PC-9 (cell line): ENCODE results near the gene A2ML1. TPM values are rescaled to one million over a fixed set of nuclear protein-coding genes. Genes with fewer than 3 reads are reported as not detected.

Experiments used
- BruUV-seq: library from RNA; stranded (reverse); fragments of 400-500 nt; replicated peaks from 2 replicates; lab custom pipeline; 2021; lab: Mats Ljungman, UMichigan
- CTCF ChIA-PET: fragments of 300-600 bp; sonication (Branson Sonifier 250); formaldehyde crosslinking; loops from one replicate; lab custom pipeline; 2022; ENCODE audit warnings: antibody characterized with exemption; lab: Charles Lee
- POLR2A ChIA-PET: fragments of 300-600 bp; sonication (Branson Sonifier 250); formaldehyde crosslinking; loops from one replicate; lab custom pipeline; 2022; ENCODE audit warnings: antibody characterized with exemption; ENCODE audit not compliant: unreplicated experiment; lab: Charles Lee
- DNase-seq, 2 experiments: peaks; one replicate each; pipeline versions ENCODE4 v3.0.0 to v3.0.0-alpha.2; 2015 to 2022; ENCODE audit warnings: mixed read lengths in 1 of 2
- H2AFZ ChIP-seq: fragments of 200-600 bp; sonication (generic); 2 replicates; pipeline ENCODE4 v1.8.1; 2017; ENCODE audit warnings: antibody characterized with exemption
- H3F3A ChIP-seq: fragments of 200-600 bp; sonication (generic); 2 replicates; pipeline ENCODE4 v1.8.1; 2017; ENCODE audit warnings: antibody characterized with exemption, mild to moderate bottlenecking, low read depth; ENCODE audit not compliant: insufficient read depth
- H3K27ac ChIP-seq: fragments of 200-600 bp; sonication (generic); 2 replicates; pipeline ENCODE4 v1.6.1; 2016; ENCODE audit warnings: mixed run types
- H3K27me3 ChIP-seq: fragments of 200-600 bp; sonication (generic); 2 replicates; pipeline ENCODE4 v1.6.1; 2016; ENCODE audit warnings: low read depth, mixed run types; ENCODE audit not compliant: insufficient read depth
- H3K36me3 ChIP-seq: fragments of 200-600 bp; sonication (generic); 2 replicates; pipeline ENCODE4 v1.6.1; 2016; ENCODE audit warnings: low read depth, mixed run types
- H3K4me1 ChIP-seq: fragments of 200-600 bp; sonication (generic); replicated peaks from 2 replicates; pipeline ENCODE4 v1.6.1; 2016; ENCODE audit warnings: mixed run types; ENCODE audit not compliant: insufficient read depth
- H3K4me2 ChIP-seq: fragments of 200-600 bp; sonication (generic); 2 replicates; pipeline ENCODE4 v1.6.1; 2017; ENCODE audit warnings: mixed run types
- H3K4me3 ChIP-seq: fragments of 200-600 bp; sonication (generic); 2 replicates; pipeline ENCODE4 v1.6.1; 2016; ENCODE audit warnings: mixed run types
- H3K79me2 ChIP-seq: fragments of 200-600 bp; sonication (generic); 2 replicates; pipeline ENCODE4 v1.6.1; 2017; ENCODE audit warnings: low read depth, mixed run types
- H3K9me2 ChIP-seq: fragments of 200-600 bp; sonication (generic); 2 replicates; pipeline ENCODE4 v1.8.1; 2017; ENCODE audit warnings: mild to moderate bottlenecking; ENCODE audit not compliant: insufficient read depth
- H3K9me3 ChIP-seq: fragments of 200-600 bp; sonication (generic); 2 replicates; pipeline ENCODE4 v1.8.1; 2016; ENCODE audit warnings: low read depth; ENCODE audit not compliant: insufficient read depth
- H4K20me1 ChIP-seq: fragments of 200-600 bp; sonication (generic); 2 replicates; pipeline ENCODE4 v1.8.1; 2017; ENCODE audit not compliant: insufficient read depth
- CTCF ChIP-seq: fragments of 200-600 bp; sonication (generic); conservative IDR thresholded peaks from 2 replicates; pipeline ENCODE4 v1.6.1; 2017; ENCODE audit warnings: mixed run types, antibody characterized with exemption, mild to moderate bottlenecking, moderate library complexity
- EZH2 ChIP-seq: fragments of 200-600 bp; sonication (generic); IDR thresholded peaks from 2 replicates; pipeline ENCODE4 v1.8.0; 2017; ENCODE audit warnings: antibody characterized with exemption, low read depth
- intact Hi-C: fragments of 100-400 bp; cut with micrococcal nuclease; formaldehyde crosslinking; loops from one replicate; pipeline ENCODE4 v1.10.0; 2022; ENCODE audit not compliant: unreplicated experiment
- total RNA-seq: library from RNA; stranded (reverse); gene quantifications from 2 replicates; pipeline ENCODE4 v1.2.3, GENCODE V29; 2021

Gene A2ML1
- total RNA-seq, 1 experiment from 2014 or later: 17.3 TPM

GRCh38 chr12:8829621-8830020 is 7.2 kb downstream of the A2ML1 start:
- no peak for DNase-seq
- H3F3A ChIP-seq: no peaks in the 10 kb centered on the region
- H4K20me1 ChIP-seq: no peaks in the 10 kb centered on the region
- intact Hi-C loops: loop anchor here (10.0 kb wide), 1 partner anchor 85 kb away; the partner anchor contains the start of gene PHC1
- no peaks in the 10 kb centered on the region for H3K9me3 ChIP-seq
- no peak for TF ChIP-seq CTCF
- TF ChIP-seq EZH2: no peak
- ChIA-PET POLR2A (no interaction called here), CTCF (interaction anchor here (0.7 to 2.0 kb wide), 2 partner anchors 10 to 68 kb away, joined by 6 to 9 read pairs; no protein-coding TSS in a partner anchor)
- no peaks in the 10 kb centered on the region for H3K9me2 ChIP-seq
- H3K36me3 ChIP-seq: no peaks in the 10 kb centered on the region
- H3K79me2 ChIP-seq: no peaks in the 10 kb centered on the region
- no peak overlapping the region for H3K4me3 ChIP-seq
- no peaks in the 10 kb centered on the region for H3K4me1 ChIP-seq
- no peak overlapping the region for H3K4me2 ChIP-seq
- H3K27me3 ChIP-seq: no peaks in the 10 kb centered on the region
- H2AFZ ChIP-seq: no peak overlapping the region
- BruUV-seq: no TSS peak
- H3K27ac ChIP-seq: no peak overlapping the region

- TF ChIP-seq EZH2: no peak
- TF ChIP-seq CTCF: no peak
- CTCF ChIA-PET: no interaction called here
These were observed 8.7 kb downstream of the A2ML1 start for GRCh38 chr12:8831116-8831515.

GRCh38 chr12:8832500-8832899 is 10.1 kb downstream of the A2ML1 start:
- CTCF ChIA-PET: no interaction called here
- no peaks in the 10 kb centered on the region for H3K9me2 ChIP-seq
- POLR2A ChIA-PET: no interaction called here
- intact Hi-C loops: no loop called here
- no TSS peak for BruUV-seq
- H3K79me2 ChIP-seq: no peaks in the 10 kb centered on the region
- no peaks in the 10 kb centered on the region for H4K20me1 ChIP-seq
- H3K4me3 ChIP-seq: no peak overlapping the region
- no peaks in the 10 kb centered on the region for H3K9me3 ChIP-seq
- no peak overlapping the region for H3K27ac ChIP-seq
- H3F3A ChIP-seq: no peaks in the 10 kb centered on the region
- H3K27me3 ChIP-seq: no peaks in the 10 kb centered on the region
- no peaks in the 10 kb centered on the region for H3K36me3 ChIP-seq
- H3K4me1 ChIP-seq: no peaks in the 10 kb centered on the region
- H2AFZ ChIP-seq: no peak overlapping the region
- no peak for TF ChIP-seq CTCF
- TF ChIP-seq EZH2: no peak
- H3K4me2 ChIP-seq: no peak overlapping the region
- no peak for DNase-seq

More at GRCh38 chr12:8831116-8831515, 8.7 kb downstream of the A2ML1 start:
- no peaks in the 10 kb centered on the region for H4K20me1 ChIP-seq
- H3K36me3 ChIP-seq: no peaks in the 10 kb centered on the region
- H3K27me3 ChIP-seq: no peaks in the 10 kb centered on the region
- H3K27ac ChIP-seq: no peak overlapping the region
- DNase-seq: no peak
- H3K4me1 ChIP-seq: no peaks in the 10 kb centered on the region
- H3K9me2 ChIP-seq: no peaks in the 10 kb centered on the region
- intact Hi-C loops: no loop called here
- BruUV-seq: no TSS peak
- H2AFZ ChIP-seq: no peak overlapping the region
- no peak overlapping the region for H3K4me2 ChIP-seq
- POLR2A ChIA-PET: no interaction called here
- no peaks in the 10 kb centered on the region for H3F3A ChIP-seq
- H3K4me3 ChIP-seq: no peak overlapping the region
- H3K9me3 ChIP-seq: no peaks in the 10 kb centered on the region
- no peaks in the 10 kb centered on the region for H3K79me2 ChIP-seq
